CD4-positive, alpha-beta T cell (primary cell): ENCODE results near the gene ZMAT2. TPM values are rescaled to one million over a fixed set of nuclear protein-coding genes. Genes with fewer than 3 reads are reported as not detected.
"Not testable (repeated sequence)": the region's sequence is repeated elsewhere in the genome, so short reads cannot be mapped to it uniquely, and the experiment has no call there.

Source experiments
- ATAC-seq: fragments of 200-7000 bp; cut with Tn5 transposase; one replicate; pipeline ENCODE4 v1.10.0; 2022; ENCODE audit warnings: mild to moderate bottlenecking; ENCODE audit not compliant: poor library complexity
- CTCF ChIA-PET: fragments of 350-600 bp; sonication (Branson Sonifier 250); formaldehyde crosslinking; loops from one replicate; lab custom pipeline; 2021; ENCODE audit warnings: antibody characterized with exemption, inconsistent platforms; lab: Charles Lee
- POLR2A ChIA-PET: fragments of 350-600 bp; sonication (Branson Sonifier 250); formaldehyde crosslinking; loops from one replicate; lab custom pipeline; 2021; ENCODE audit warnings: antibody characterized with exemption, inconsistent platforms; lab: Charles Lee
- DNase-seq, 14 experiments: peaks; one replicate each; pipeline ENCODE4 v3.0.0-alpha.2; 2013 to 2020; ENCODE audit warnings: mixed read lengths in 2 of 14
- H3K27ac ChIP-seq, 2 donors: one replicate each; pipeline versions ENCODE4 v1.5.1 to v1.7.0; 2013; ENCODE audit warnings: low read length in 2 of 2, low read depth in 1 of 2, mild to moderate bottlenecking in 1 of 2
- H3K27me3 ChIP-seq, 2 experiments: 1 replicate in 1 of 2; 2 replicates in 1 of 2; pipeline versions ENCODE4 v1.6.1 to v1.7.0; 2013; ENCODE audit warnings: low read length in 2 of 2, control low read depth in 1 of 2, mild to moderate bottlenecking in 1 of 2, moderate library complexity in 1 of 2; ENCODE audit not compliant: insufficient read depth in 2 of 2, control insufficient read depth in 1 of 2
- H3K36me3 ChIP-seq: one replicate; pipeline ENCODE4 v1.6.1; 2013; ENCODE audit warnings: low read length, control low read depth; ENCODE audit not compliant: insufficient read depth
- H3K4me1 ChIP-seq: one replicate; pipeline ENCODE4 v1.6.1; 2013; ENCODE audit warnings: low read length, control low read depth; ENCODE audit not compliant: insufficient read depth
- H3K4me3 ChIP-seq: one replicate; pipeline ENCODE4 v1.5.1; 2013; ENCODE audit warnings: mild to moderate bottlenecking, low read length, moderate library complexity
- H3K9me3 ChIP-seq, 2 experiments: 1 replicate in 1 of 2; 2 replicates in 1 of 2; pipeline versions ENCODE4 v1.6.1 to v1.7.0; 2013; ENCODE audit warnings: low read length in 2 of 2, mild to moderate bottlenecking in 2 of 2, control low read depth in 1 of 2, moderate library complexity in 1 of 2; ENCODE audit not compliant: control insufficient read depth in 1 of 2, insufficient read depth in 1 of 2
- H3K27ac Mint-ChIP-seq: one replicate; pipeline ENCODE4 v1.8.0; 2020; ENCODE audit warnings: mixed read lengths
- H3K27me3 Mint-ChIP-seq: one replicate; pipeline ENCODE4 v1.8.0; 2021; ENCODE audit warnings: mixed read lengths
- H3K36me3 Mint-ChIP-seq: one replicate; pipeline ENCODE4 v1.8.0; 2021; ENCODE audit warnings: low read depth, mixed read lengths
- H3K4me1 Mint-ChIP-seq: one replicate; pipeline ENCODE4 v1.8.0; 2021; ENCODE audit warnings: low read depth, mixed read lengths
- H3K4me3 Mint-ChIP-seq: one replicate; pipeline ENCODE4 v1.8.0; 2020; ENCODE audit warnings: mild to moderate bottlenecking, mixed read lengths
- H3K9me3 Mint-ChIP-seq: one replicate; pipeline ENCODE4 v1.8.0; 2020; ENCODE audit warnings: mixed read lengths
- CTCF ChIP-seq: fragments of 200-600 bp; IDR thresholded peaks from one replicate; pipeline ENCODE4 v1.8.0; 2022; ENCODE audit warnings: antibody characterized with exemption, mild to moderate bottlenecking
- intact Hi-C, 2 experiments: fragments of 100-400 bp; cut with DNase I in 1 of 2; cut with micrococcal nuclease in 1 of 2; formaldehyde crosslinking; loops; one replicate each; pipeline versions ENCODE4 v1.15.1 to v1.9.0; 2023 to 2025; cut with DNase I, micrococcal nuclease
- total RNA-seq, 174 experiments: library from RNA in 2 of 174; stranded (reverse) in 2 of 174; gene quantifications; one replicate each; pipeline ENCODE4 v1.2.3 and lab custom pipeline; 2021 to 2026

ZMAT2 gene
- total RNA-seq, 2 experiments from 2014 or later = 29.0 to 32.3 TPM

- ChIA-PET POLR2A (interaction anchor here (0.8 to 7.2 kb wide), 7 partner anchors 16 to 271 kb away, joined by 3 to 89 read pairs (median 7); partner anchors contain the start of genes CD14, EIF4EBP3, HARS1 and HARS2), CTCF (interaction anchor here (0.5 to 1.1 kb wide), 2 partner anchors 47 to 57 kb away, joined by 3 read pairs; no protein-coding TSS in a partner anchor)
- Mint-ChIP-seq H3K27ac (peak overlapping the region; percentile 98), H3K36me3 (peaks cover 90% of the 10 kb centered on the region), H3K4me1 (peaks cover 45% of the 10 kb centered on the region), H3K4me3 (peak overlapping the region; percentile 91), H3K27me3 (no peaks in the 10 kb centered on the region), H3K9me3 (no peaks in the 10 kb centered on the region)
- ATAC-seq (no peak), DNase-seq (no peak)
- H3K27me3 ChIP-seq = no peaks in the 10 kb centered on the region
- H3K4me1 ChIP-seq = peaks cover 26% of the 10 kb centered on the region
- intact Hi-C loops = loop anchor here (1.0 to 5.0 kb wide), 6 partner anchors 17 to 100 kb away; partner anchors contain the start of genes HARS1 (in 2 of the 2), HARS2 (in 2 of the 2), APBB3 (in 1 of the 2) and IK (in 1 of the 2)
- H3K27ac ChIP-seq = peak overlapping the region; percentile 87 to 93
- no peak for TF ChIP-seq CTCF
- H3K4me3 ChIP-seq = peak overlapping the region; percentile 98
- peaks cover 64% of the 10 kb centered on the region for H3K36me3 ChIP-seq
- no peaks in the 10 kb centered on the region for H3K9me3 ChIP-seq
These were observed 36.3 kb upstream of the ZMAT2 start for GRCh38 chr5:140664030-140664358.

GRCh38 chr5:140664359-140665119, 35.7 kb upstream of the ZMAT2 start, which contains the start of gene WDR55:
WDR55 (plus strand) TSS chr5:140664904; CDS start chr5:140664913, 9 bp downstream.
- ChIA-PET POLR2A (interaction anchor here (0.5 to 7.2 kb wide), 10 partner anchors 17 to 285 kb away, joined by 3 to 89 read pairs (median 6); partner anchors contain the start of genes ANKHD1, CD14, EIF4EBP3 and HARS1), CTCF (interaction anchor here (0.5 to 1.1 kb wide), 3 partner anchors 46 to 420 kb away, joined by 3 read pairs; no protein-coding TSS in a partner anchor)
- Mint-ChIP-seq H3K4me3 (peak within 1 kb of the TSS; percentile 91), H3K9me3 (no peaks in the 10 kb centered on the region), H3K27ac (peak within 1 kb of the TSS; percentile 98), H3K4me1 (peaks cover 45% of the 10 kb centered on the region), H3K36me3 (peaks cover 90% of the 10 kb centered on the region), H3K27me3 (no peaks in the 10 kb centered on the region)
- peaks cover 64% of the 10 kb centered on the region for H3K36me3 ChIP-seq
- DNase-seq = peak; percentile 90 to 98 (median 95)
- no peaks in the 10 kb centered on the region for H3K9me3 ChIP-seq
- peak; percentile 92 for ATAC-seq
- intact Hi-C loops = loop anchor here (1.0 to 5.0 kb wide), 6 partner anchors 18 to 100 kb away; partner anchors contain the start of genes HARS1 (in 2 of the 2), HARS2 (in 2 of the 2), APBB3 (in 1 of the 2) and IK (in 1 of the 2)
- peak within 1 kb of the TSS; percentile 87 to 93 for H3K27ac ChIP-seq
- H3K27me3 ChIP-seq = no peaks in the 10 kb centered on the region
- H3K4me1 ChIP-seq = peaks cover 26% of the 10 kb centered on the region
- TF ChIP-seq CTCF = no peak
- H3K4me3 ChIP-seq = peak within 1 kb of the TSS; percentile 98

- H3K27ac ChIP-seq, DNase-seq, H3K9me3 Mint-ChIP-seq, H3K27me3 ChIP-seq, H3K9me3 ChIP-seq, H3K4me3 ChIP-seq, ATAC-seq, H3K27ac Mint-ChIP-seq, H3K4me1 ChIP-seq, H3K4me3 Mint-ChIP-seq, CTCF ChIA-PET, H3K27me3 Mint-ChIP-seq, intact Hi-C loops: not testable (repeated sequence)
- peaks cover 21% of the 10 kb centered on the region for H3K4me1 Mint-ChIP-seq
- H3K36me3 Mint-ChIP-seq = peaks cover 83% of the 10 kb centered on the region
- POLR2A ChIA-PET = interaction anchor here (0.6 to 1.2 kb wide), 2 partner anchors 23 to 29 kb away, joined by 3 to 4 read pairs; partner anchors contain the start of genes IK, NDUFA2 and ZMAT2
- H3K36me3 ChIP-seq = peaks cover 76% of the 10 kb centered on the region
These were observed 29.2 kb upstream of the ZMAT2 start for GRCh38 chr5:140671035-140671434.
